Astrocyte (in vitro differentiated cells and primary cell): ENCODE data around the gene TAGLN2.

Source experiments
- CTCF ChIP-seq: IDR thresholded peaks from 2 replicates; pipeline ENCODE4 v1.5.1; 2011; ENCODE audit warnings: low read depth, mild to moderate bottlenecking, inconsistent platforms, low read length, moderate library complexity; ENCODE audit not compliant: insufficient read depth
- EZH2 ChIP-seq: IDR thresholded peaks from 2 replicates; pipeline ENCODE4 v1.6.1; 2012; ENCODE audit warnings: mild to moderate bottlenecking, low read length, inconsistent platforms; ENCODE audit not compliant: insufficient read depth

- no peak for TF ChIP-seq CTCF
- TF ChIP-seq EZH2: no peak
Observed at GRCh38 chr1:159942632-159943277, 17.4 kb upstream of the TAGLN2 start.
